Measurements from ENCODE around the gene KRT84.
A peak's percentile ranks its signal among the peaks of the same experiment; 100 is the strongest.

The KRT84 gene

DNA sequence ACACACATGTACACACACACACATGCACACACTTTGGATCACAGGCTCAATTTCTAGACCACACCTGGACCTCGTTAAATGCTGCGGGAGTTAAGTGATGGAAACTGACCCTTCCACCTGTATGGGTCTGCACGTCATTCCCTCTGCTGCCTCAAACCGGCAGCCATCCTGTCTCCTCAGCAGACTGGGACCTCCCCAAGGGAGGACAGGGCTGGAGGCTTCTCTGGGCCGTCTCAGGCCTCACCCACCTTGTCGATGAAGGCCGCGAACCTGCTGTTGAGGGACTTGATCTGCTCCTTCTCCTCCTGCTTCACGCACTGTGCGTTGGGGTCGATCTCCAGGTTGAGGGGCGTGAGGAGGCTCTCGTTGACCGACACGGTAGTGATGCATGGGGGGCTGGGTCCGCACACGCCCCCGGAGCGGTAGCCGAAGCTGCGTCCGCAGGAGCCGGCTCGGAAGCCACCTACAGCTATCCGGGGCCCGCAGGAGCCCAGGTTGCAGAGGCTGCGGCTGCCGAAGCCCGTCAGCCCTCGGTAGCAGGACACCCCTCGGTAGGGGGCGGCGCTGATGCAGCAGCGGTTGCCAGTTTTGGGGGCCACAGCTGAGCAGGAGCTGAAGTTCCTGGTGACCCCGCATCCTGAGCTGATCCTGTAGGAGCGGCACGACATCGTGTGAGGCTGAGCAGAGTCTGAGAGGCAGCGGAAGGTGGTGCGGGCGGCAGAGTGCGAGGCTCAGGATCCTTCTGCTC lies 18.5 kb downstream of the KRT84 start, which contains the start of gene KRT85:
KRT85 (minus strand) TSS at position 744 of the 748 bp plus-strand sequence; CDS start at position 668, 76 bp downstream.
- TF ChIP-seq GATA1 (IDR thresholded peaks at IDR 0.05; ENCODE audit: low read depth, low read length) (no peak), POLR2A (IDR thresholded peaks at IDR 0.05; ENCODE audit: low read length) (no peak)
- no peak for DNase-seq

DNA sequence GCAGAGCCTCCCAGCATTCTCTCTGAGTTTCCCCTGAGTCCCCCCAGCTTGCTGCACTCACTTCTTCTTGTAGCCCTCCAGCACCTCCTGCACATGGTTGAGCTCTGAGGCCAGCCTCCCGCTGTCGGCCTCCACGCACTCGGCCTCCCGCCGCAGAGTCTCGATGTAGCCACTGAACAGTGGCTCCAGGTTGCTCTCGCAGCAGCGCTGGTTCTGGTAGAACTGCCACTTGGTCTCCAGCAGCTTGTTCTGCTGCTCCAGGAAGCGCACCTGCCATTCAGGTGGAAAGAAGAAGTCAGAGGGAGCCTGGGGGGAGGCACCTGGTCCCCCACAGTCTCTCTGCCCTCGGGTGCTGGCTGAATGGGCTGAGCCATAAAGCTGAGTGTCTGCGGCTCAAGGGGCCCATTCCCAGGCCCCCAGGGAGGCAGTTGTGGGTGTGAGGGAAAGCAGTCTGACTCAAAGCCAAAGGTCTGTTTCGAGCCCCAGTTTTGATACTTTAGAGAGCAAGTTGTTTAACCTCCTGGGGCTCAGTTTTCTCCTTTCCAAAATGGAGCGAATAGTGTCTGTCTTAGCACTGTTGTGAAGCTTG lies 20.5 kb downstream of the KRT84 start:
- no peak for DNase-seq
- TF ChIP-seq POLR2A (IDR thresholded peaks at IDR 0.05; ENCODE audit: low read length): no peak
- no peak for TF ChIP-seq GATA1 (IDR thresholded peaks at IDR 0.05; ENCODE audit: low read depth, low read length)

- no peak for TF ChIP-seq GATA1 (IDR thresholded peaks at IDR 0.05; ENCODE audit: low read depth, low read length)
- no peak for TF ChIP-seq POLR2A (IDR thresholded peaks at IDR 0.05; ENCODE audit: low read length)
- no peak for DNase-seq
Observed at GRCh38 chr12:52364061-52364460, 21.4 kb downstream of the KRT84 start.

DNA sequence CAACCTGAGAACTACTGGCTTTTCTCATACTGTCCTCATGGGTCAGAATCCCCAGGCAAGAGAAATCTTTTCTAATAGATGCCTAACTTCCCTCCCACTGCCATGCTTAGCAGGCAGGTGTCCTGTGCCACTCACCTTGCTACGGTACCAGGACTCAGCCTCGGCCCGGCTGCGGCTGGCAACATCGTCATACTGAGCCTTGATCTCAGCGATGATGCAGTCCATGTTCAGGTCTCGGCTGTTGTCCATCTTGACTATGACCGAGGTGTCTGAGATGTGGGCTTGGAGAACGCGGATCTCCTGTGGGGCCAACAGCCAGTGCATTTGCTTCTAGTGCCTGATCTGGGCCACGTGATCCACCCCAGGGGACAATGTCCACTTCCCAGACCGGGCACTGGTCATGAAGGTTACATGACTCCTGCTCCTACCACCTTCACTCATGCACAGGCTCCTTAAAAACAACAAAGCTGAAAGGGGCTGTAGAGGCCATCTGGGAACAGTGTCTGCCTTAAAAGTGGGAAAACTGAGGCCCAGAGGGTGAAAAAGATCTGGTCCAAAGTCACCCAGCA lies 22.3 kb downstream of the KRT84 start:
- no peak for DNase-seq
- TF ChIP-seq POLR2A (IDR thresholded peaks at IDR 0.05; ENCODE audit: low read length) (no peak), GATA1 (IDR thresholded peaks at IDR 0.05; ENCODE audit: low read depth, low read length) (no peak)

GRCh38 chr12:52362118-52362726 lies 23.2 kb downstream of the KRT84 start:
- peak; percentile 6 to 14 for DNase-seq
- TF ChIP-seq GATA1 (IDR thresholded peaks at IDR 0.05; ENCODE audit: low read depth, low read length) (no peak), POLR2A (IDR thresholded peaks at IDR 0.05; ENCODE audit: low read length) (no peak)

- no peak for DNase-seq
- TF ChIP-seq POLR2A (IDR thresholded peaks at IDR 0.05; ENCODE audit: low read length) (no peak), GATA1 (IDR thresholded peaks at IDR 0.05; ENCODE audit: low read depth, low read length) (no peak)
Observed at GRCh38 chr12:52361553-52361952, 23.9 kb downstream of the KRT84 start.

GRCh38 chr12:52360663-52361271 lies 24.7 kb downstream of the KRT84 start:
- no peak for TF ChIP-seq POLR2A (IDR thresholded peaks at IDR 0.05; ENCODE audit: low read length)
- no peak for DNase-seq

DNA sequence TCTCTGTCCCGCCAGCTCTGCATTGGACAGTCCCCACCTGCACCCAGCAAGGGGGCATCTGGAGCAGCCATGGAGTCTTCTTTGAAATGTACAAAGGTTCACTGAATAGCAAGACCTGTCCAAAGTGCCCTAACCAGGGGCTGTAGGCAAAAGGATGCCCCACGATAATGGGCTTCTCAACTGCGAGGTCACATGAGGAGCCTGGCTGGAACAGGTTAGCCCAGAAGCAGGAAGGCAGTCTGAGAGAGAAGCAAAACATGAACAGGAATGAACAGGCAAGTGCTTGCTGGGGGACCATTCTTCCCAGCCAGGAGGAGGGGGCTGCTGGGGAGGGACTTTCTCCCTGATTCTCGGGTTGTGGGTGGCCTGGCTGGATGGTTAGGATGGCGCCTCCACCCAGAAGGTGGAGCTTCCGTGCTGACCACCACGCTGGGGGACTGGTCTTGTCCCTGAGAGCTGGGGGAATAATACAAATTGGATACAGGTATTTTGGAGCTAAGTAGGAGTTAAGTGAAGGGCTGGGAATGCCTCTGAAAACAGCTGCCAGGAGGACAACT lies 25.3 kb downstream of the KRT84 start:
- TF ChIP-seq POLR2A (IDR thresholded peaks at IDR 0.05; ENCODE audit: low read length) (no peak), GATA1 (IDR thresholded peaks at IDR 0.05; ENCODE audit: low read depth, low read length) (no peak)
- no peak for DNase-seq

DNA sequence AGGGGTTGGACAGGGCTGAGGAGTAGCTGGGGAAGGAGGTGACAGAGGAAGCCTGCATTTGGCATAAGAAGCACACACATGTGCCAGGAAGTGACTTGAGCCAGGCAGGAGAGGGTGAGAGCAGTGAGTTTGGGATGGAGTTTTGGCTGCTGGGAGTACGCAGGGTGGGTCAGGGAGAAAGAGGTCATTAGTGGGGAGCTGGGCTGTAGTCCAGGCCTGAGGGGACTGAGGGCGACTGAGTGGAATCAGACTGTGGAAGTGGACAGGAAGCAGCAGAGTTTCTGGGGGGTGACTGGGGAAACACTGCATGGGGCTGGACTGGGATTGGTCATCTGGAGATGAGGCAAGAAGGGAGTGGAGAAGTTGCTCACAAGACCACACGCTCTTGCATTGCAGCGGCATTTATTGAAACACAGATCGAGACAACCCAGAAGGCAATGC lies 25.8 kb downstream of the KRT84 start:
- TF ChIP-seq POLR2A (IDR thresholded peaks at IDR 0.05; ENCODE audit: low read length): no peak
- no peak for TF ChIP-seq GATA1 (IDR thresholded peaks at IDR 0.05; ENCODE audit: low read depth, low read length)
- no peak for DNase-seq

DNA sequence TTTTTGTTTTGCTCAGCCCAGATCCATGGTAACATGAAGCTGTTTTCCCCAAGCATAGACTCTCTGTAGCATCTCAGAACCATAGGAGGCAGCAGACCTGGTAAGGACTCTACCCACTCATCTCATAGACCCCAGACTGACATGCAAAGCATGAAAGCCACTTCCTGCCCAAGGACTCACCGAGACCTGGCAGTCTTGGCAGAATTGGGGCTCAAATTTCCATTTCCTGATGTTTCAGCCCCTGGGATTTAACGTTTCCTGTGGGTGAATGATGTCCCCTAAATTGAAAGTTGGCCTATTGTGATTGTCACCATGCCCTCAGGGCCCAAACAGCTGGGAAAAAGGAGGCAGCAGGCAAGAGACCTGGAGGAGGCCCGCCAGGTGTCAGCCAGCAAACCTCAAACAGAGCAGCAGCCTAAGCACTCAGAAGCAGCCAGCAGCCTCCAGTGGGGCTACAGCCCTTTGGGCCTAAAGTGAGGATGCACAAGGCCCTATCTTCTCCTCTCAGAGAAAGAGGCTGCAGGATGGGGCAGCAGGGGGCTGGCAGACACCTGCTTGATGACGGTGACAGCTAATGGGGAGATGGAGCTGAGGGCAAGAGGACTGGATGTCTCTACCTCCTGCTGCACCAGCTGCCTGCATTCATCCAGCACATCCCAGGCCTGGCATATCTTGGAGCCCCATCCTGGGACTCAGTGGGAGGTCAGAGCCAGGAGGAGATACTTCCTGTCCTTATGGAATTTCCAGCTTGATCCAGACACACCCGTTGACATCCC lies 26.7 kb downstream of the KRT84 start:
- DNase-seq: no peak

DNA sequence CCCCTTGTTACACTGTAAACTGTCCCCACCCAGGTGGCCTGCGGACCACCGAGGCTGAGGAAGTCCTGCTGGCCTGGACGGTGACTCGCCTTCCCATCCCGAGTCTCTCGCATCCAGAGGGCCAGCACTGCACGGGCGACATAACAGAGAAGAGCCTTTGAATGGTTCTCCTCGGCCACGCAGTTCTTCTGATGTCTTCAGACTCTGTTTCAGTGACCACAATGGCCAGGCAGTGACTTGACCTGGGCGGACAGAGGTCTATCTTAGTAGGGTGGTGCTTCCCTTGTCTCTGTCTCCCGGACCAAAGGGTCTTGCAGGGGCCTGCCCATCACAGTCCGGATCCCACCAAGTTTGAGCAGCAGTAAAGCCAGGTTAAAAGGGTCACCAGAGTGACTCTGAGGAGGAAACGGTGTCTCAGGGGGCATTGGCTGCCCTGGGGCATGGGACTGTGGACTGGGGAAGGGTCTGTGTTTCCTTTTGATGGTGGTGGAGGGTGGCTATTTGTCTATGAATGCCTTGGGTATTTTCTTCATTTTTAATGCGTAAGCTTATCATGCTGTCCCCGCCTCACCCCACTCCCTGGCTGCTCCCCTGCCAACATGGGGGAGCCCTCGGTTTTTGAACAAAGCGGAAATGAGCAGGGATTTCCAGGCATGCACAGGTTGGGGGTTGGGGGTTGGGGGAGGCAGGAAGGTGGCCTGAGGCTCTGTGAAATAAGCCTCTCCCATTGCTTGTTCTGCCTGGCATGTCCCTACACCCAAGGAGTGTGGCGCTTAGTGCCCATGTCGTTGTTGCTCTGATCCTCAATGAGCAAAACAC lies 28.5 kb downstream of the KRT84 start:
- TF ChIP-seq POLR2A (IDR thresholded peaks at IDR 0.05; ENCODE audit: low read length): no peak
- DNase-seq: no peak

More for the DNA sequence above, 26.7 kb downstream of the KRT84 start:
- no peak for TF ChIP-seq POLR2A (IDR thresholded peaks at IDR 0.05; ENCODE audit: low read length)
- no peak for TF ChIP-seq GATA1 (IDR thresholded peaks at IDR 0.05; ENCODE audit: low read depth, low read length)

- DNase-seq: no peak
- no peak for TF ChIP-seq POLR2A (IDR thresholded peaks at IDR 0.05; ENCODE audit: low read length)
- TF ChIP-seq GATA1 (IDR thresholded peaks at IDR 0.05; ENCODE audit: low read depth, low read length): no peak
Observed at GRCh38 chr12:52356031-52356761, 29.3 kb downstream of the KRT84 start.
